BJ (cell line): ENCODE measurements around the gene DGAT2. TPM values are rescaled to one million over a fixed set of nuclear protein-coding genes. Genes with fewer than 3 reads are reported as not detected.

ENCODE experiments used
- CTCF ChIA-PET: fragments of 350-600 bp; formaldehyde crosslinking; extraction: SDS; loops from one replicate; lab custom pipeline; 2021; ENCODE audit warnings: antibody characterized with exemption, inconsistent platforms; lab: Yijun Ruan, JAX
- POLR2A ChIA-PET: fragments of 300-600 bp; sonication (Branson Sonifier 250); formaldehyde crosslinking; extraction: SDS; loops from one replicate; lab custom pipeline; 2021; ENCODE audit warnings: antibody characterized with exemption; lab: Charles Lee
- DNase-seq: peaks from one replicate; pipeline ENCODE4 v3.0.0-alpha.2; 2011; ENCODE audit warnings: low read depth
- H3K27me3 ChIP-seq: 2 replicates; pipeline ENCODE4 v1.6.0; 2011; ENCODE audit warnings: low read length; ENCODE audit not compliant: control insufficient read depth, insufficient read depth
- H3K36me3 ChIP-seq: 2 replicates; pipeline ENCODE4 v1.5.1; 2011; ENCODE audit warnings: low read length; ENCODE audit not compliant: control insufficient read depth, insufficient read depth
- H3K4me3 ChIP-seq: 2 replicates; pipeline ENCODE4 v1.5.1; 2011; ENCODE audit warnings: low read depth, mild to moderate bottlenecking, control low read depth, low read length
- CTCF ChIP-seq: IDR thresholded peaks from 2 replicates; pipeline ENCODE4 v1.5.1; 2011; ENCODE audit warnings: low read depth, mild to moderate bottlenecking, control low read depth, inconsistent platforms, low read length, moderate library complexity; ENCODE audit not compliant: insufficient read depth
- polyA plus RNA-seq: library from polyadenylated mRNA; depleted of rRNA; stranded (reverse); fragments of >200 nt; gene quantifications from 2 replicates; pipeline ENCODE4 v1.2.3, GENCODE V29; 2011

Gene DGAT2
- polyA plus RNA-seq, 1 experiment: 2.6 TPM

DNA sequence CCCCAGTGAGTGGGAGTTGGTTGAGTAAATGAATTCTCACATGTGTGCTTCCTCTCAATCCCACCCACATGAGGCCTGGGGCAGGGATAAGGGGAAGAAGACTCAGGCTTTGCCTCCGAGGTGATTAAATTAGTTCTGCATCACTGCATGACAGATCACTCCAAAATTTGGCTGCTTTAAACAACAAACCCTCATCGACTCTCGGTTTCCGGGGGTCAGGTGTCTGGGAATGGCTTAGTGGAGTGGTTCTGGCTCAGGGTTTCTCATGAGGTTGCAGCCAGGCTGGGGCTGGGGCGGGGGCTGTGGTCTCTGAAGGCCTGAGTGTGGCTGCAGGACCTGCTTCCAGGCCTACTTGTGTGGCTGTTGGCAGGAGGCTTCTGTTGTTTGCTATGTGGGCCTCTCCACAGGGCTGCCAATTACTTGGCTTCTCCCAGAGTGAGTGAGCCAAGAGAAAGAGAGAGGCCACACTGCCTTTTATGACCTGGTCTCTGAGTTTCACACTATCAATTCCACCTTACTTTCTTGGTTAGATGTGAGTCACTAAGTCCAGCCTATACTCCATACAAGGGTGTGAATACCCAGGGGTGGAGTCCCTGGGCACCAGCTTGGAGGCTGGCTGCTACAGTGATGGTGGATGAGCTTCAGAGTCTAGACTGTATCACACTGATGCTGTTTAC, 35.0 kb upstream of the DGAT2 start:
- Histone ChIP-seq H3K36me3 (no peaks in the 10 kb centered on the region), H3K27me3 (peaks cover 9% of the 10 kb centered on the region), H3K4me3 (no peak overlapping the region)
- no peak for TF ChIP-seq CTCF
- no peak for DNase-seq
- CTCF ChIA-PET: interaction anchor here (1.0 to 2.2 kb wide), 2 partner anchors 11 to 28 kb away, joined by 3 to 9 read pairs; no protein-coding TSS in a partner anchor
- POLR2A ChIA-PET: interaction anchor here (0.5 kb wide), 1 partner anchor 115 kb away, joined by 3 read pairs; no protein-coding TSS in a partner anchor

- peaks cover 9% of the 10 kb centered on the region for H3K27me3 ChIP-seq
Observed at GRCh38 chr11:75734491-75735180, 33.9 kb upstream of the DGAT2 start.

GRCh38 chr11:75735181-75735845, 33.3 kb upstream of the DGAT2 start:
- no peak overlapping the region for H3K4me3 ChIP-seq
- TF ChIP-seq CTCF: no peak
- no peaks in the 10 kb centered on the region for H3K36me3 ChIP-seq
- peaks cover 9% of the 10 kb centered on the region for H3K27me3 ChIP-seq
- POLR2A ChIA-PET: no interaction called here
- CTCF ChIA-PET: interaction anchor here (0.6 kb wide), 1 partner anchor 28 kb away, joined by 3 read pairs; no protein-coding TSS in a partner anchor
- DNase-seq: no peak

More at GRCh38 chr11:75734491-75735180, 33.9 kb upstream of the DGAT2 start:
- POLR2A ChIA-PET: interaction anchor here (0.5 kb wide), 1 partner anchor 116 kb away, joined by 3 read pairs; no protein-coding TSS in a partner anchor
- no peak overlapping the region for H3K4me3 ChIP-seq
- DNase-seq: no peak
- H3K36me3 ChIP-seq: no peaks in the 10 kb centered on the region
- TF ChIP-seq CTCF: no peak
- CTCF ChIA-PET: interaction anchor here (1.0 kb wide), 1 partner anchor 29 kb away, joined by 3 read pairs; no protein-coding TSS in a partner anchor

GRCh38 chr11:75737314-75737713, 31.3 kb upstream of the DGAT2 start:
- POLR2A ChIA-PET: no interaction called here
- Histone ChIP-seq H3K27me3 (peaks cover 10% of the 10 kb centered on the region), H3K36me3 (no peaks in the 10 kb centered on the region), H3K4me3 (no peak overlapping the region)
- no peak for DNase-seq
- no peak for TF ChIP-seq CTCF
- CTCF ChIA-PET: interaction anchor here (0.9 to 1.3 kb wide), 2 partner anchors 14 to 23 kb away, joined by 3 read pairs; no protein-coding TSS in a partner anchor
